HL-60 (cell line): Measurements from ENCODE around the gene PRKAA2.

ENCODE experiments used
- CTCF ChIP-seq: IDR thresholded peaks from one replicate; pipeline ENCODE4 v1.5.1; 2011; ENCODE audit warnings: low read length, control low read depth, inconsistent platforms; ENCODE audit not compliant: insufficient read depth
- GABPA ChIP-seq: IDR thresholded peaks from 2 replicates; pipeline ENCODE4 v1.6.1; 2012; ENCODE audit warnings: low read depth
- POLR2AphosphoS5 ChIP-seq: IDR thresholded peaks from 2 replicates; pipeline ENCODE4 v1.6.1; 2012; ENCODE audit warnings: low read depth
- REST ChIP-seq: IDR thresholded peaks from 2 replicates; pipeline ENCODE4 v1.6.1; 2012; ENCODE audit warnings: low read depth; ENCODE audit not compliant: insufficient replicate concordance
- SPI1 ChIP-seq: IDR thresholded peaks from 2 replicates; pipeline ENCODE4 v1.6.1; 2012; ENCODE audit warnings: low read depth, mild to moderate bottlenecking, borderline replicate concordance

GRCh38 chr1:56627019-56627635 is 18.0 kb upstream of the PRKAA2 start:
- TF ChIP-seq CTCF (no peak), SPI1 (no peak), POLR2AphosphoS5 (no peak), REST (no peak), GABPA (no peak)
